MM.1S (cell line): ENCODE data around the gene SPACA7.

ENCODE experiments used
- DNase-seq: peaks from one replicate; pipeline ENCODE4 v3.0.0-alpha.2; 2015
- H2AFZ ChIP-seq: fragments of 300-600 bp; sonication (generic); 2 replicates; pipeline ENCODE4 v1.6.0; 2016; ENCODE audit warnings: antibody characterized with exemption, low read length
- H3F3A ChIP-seq: fragments of 300-600 bp; sonication (generic); 2 replicates; pipeline ENCODE4 v1.6.1; 2016; ENCODE audit warnings: mild to moderate bottlenecking, antibody characterized with exemption, low read length, moderate library complexity, mixed read lengths; ENCODE audit not compliant: insufficient read depth
- H3K27ac ChIP-seq: fragments of 300-600 bp; sonication (generic); 2 replicates; pipeline ENCODE4 v1.5.1; 2016; ENCODE audit warnings: mild to moderate bottlenecking, low read length
- H3K27me3 ChIP-seq: fragments of 300-600 bp; sonication (generic); replicated peaks from 2 replicates; pipeline ENCODE4 v1.6.0; 2016; ENCODE audit warnings: low read length; ENCODE audit not compliant: insufficient read depth
- H3K36me3 ChIP-seq: fragments of 300-600 bp; sonication (generic); replicated peaks from 2 replicates; pipeline ENCODE4 v1.6.1; 2016; ENCODE audit warnings: mild to moderate bottlenecking, low read length, mixed read lengths; ENCODE audit not compliant: insufficient read depth
- H3K4me1 ChIP-seq: fragments of 300-600 bp; sonication (generic); 2 replicates; pipeline ENCODE4 v1.6.1; 2016; ENCODE audit warnings: low read length, mixed read lengths
- H3K4me2 ChIP-seq: fragments of 300-600 bp; sonication (generic); 2 replicates; pipeline ENCODE4 v1.6.0; 2016; ENCODE audit warnings: low read depth, low read length
- H3K4me3 ChIP-seq: fragments of 300-600 bp; sonication (generic); 2 replicates; pipeline ENCODE4 v1.5.1; 2016; ENCODE audit warnings: low read length, mixed read lengths
- H3K79me2 ChIP-seq: fragments of 300-600 bp; sonication (generic); 2 replicates; pipeline ENCODE4 v1.6.1; 2016; ENCODE audit warnings: mixed run types, low read length, mixed read lengths
- H3K9ac ChIP-seq: fragments of 300-600 bp; sonication (generic); 2 replicates; pipeline ENCODE4 v1.6.1; 2016; ENCODE audit warnings: low read length, mixed read lengths
- H3K9me2 ChIP-seq: fragments of 300-600 bp; sonication (generic); replicated peaks from 2 replicates; pipeline ENCODE4 v1.6.1; 2016; ENCODE audit warnings: mild to moderate bottlenecking, low read length, mixed read lengths; ENCODE audit not compliant: insufficient read depth
- H3K9me3 ChIP-seq: fragments of 300-600 bp; sonication (generic); replicated peaks from 2 replicates; pipeline ENCODE4 v1.6.1; 2016; ENCODE audit warnings: mild to moderate bottlenecking, low read length, mixed read lengths; ENCODE audit not compliant: insufficient read depth
- H4K20me1 ChIP-seq: fragments of 300-600 bp; sonication (generic); 2 replicates; pipeline ENCODE4 v1.6.1; 2016; ENCODE audit warnings: mild to moderate bottlenecking, low read length, moderate library complexity, mixed read lengths; ENCODE audit not compliant: insufficient read depth
- EZH2 ChIP-seq: fragments of 300-600 bp; sonication (generic); optimal IDR thresholded peaks from 2 replicates; pipeline ENCODE3; 2017; ENCODE audit warnings: low read depth, mild to moderate bottlenecking, antibody characterized with exemption, low read length, mixed read lengths
- EZH2phosphoT487 ChIP-seq: fragments of 300-600 bp; sonication (generic); IDR thresholded peaks from 2 replicates; pipeline ENCODE4 v1.6.1; 2018; ENCODE audit warnings: antibody characterized with exemption, low read length
- TF ChIP-seq, protein P1 (sequence below): fragments of 300-600 bp; sonication (generic); IDR thresholded peaks from 2 replicates; pipeline ENCODE4 v1.5.1; 2016; ENCODE audit warnings: antibody characterized with exemption, low read length, mixed read lengths

The SPACA7 gene

DNA sequence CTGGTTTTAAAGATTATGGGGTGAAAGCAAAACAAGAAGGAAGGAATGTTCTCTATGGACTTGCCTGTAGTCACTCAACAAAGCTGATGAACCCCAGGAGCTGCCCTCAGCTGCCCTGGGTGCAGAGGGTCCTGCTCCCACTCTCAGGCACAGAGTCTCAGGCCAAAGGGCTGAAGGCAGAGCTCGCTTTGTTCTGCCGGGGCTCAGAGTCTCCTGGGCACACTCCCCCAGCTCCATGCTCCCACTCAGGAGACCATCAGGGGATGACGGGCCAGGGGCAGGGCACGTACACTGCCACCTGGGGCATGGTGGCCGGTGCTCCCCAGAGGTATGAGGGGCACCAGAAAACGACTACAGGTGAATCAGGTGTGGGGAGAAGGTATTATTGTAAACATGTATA is 46.8 kb upstream of the SPACA7 start:
- peaks cover 37% of the 10 kb centered on the region for H3K27me3 ChIP-seq
- no peak overlapping the region for H2AFZ ChIP-seq

GRCh38 chr13:112330066-112330465 is 46.1 kb upstream of the SPACA7 start:
- no peaks in the 10 kb centered on the region for H3K36me3 ChIP-seq
- no peak overlapping the region for H3K9ac ChIP-seq
- TF ChIP-seq, protein P1, sequence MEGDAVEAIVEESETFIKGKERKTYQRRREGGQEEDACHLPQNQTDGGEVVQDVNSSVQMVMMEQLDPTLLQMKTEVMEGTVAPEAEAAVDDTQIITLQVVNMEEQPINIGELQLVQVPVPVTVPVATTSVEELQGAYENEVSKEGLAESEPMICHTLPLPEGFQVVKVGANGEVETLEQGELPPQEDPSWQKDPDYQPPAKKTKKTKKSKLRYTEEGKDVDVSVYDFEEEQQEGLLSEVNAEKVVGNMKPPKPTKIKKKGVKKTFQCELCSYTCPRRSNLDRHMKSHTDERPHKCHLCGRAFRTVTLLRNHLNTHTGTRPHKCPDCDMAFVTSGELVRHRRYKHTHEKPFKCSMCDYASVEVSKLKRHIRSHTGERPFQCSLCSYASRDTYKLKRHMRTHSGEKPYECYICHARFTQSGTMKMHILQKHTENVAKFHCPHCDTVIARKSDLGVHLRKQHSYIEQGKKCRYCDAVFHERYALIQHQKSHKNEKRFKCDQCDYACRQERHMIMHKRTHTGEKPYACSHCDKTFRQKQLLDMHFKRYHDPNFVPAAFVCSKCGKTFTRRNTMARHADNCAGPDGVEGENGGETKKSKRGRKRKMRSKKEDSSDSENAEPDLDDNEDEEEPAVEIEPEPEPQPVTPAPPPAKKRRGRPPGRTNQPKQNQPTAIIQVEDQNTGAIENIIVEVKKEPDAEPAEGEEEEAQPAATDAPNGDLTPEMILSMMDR: no peak
- TF ChIP-seq EZH2phosphoT487 (no peak), EZH2 (no peak)
- H3K9me2 ChIP-seq: no peaks in the 10 kb centered on the region
- no peaks in the 10 kb centered on the region for H3K9me3 ChIP-seq
- no peak overlapping the region for H3K4me3 ChIP-seq
- no peaks in the 10 kb centered on the region for H3K4me1 ChIP-seq
- no peak overlapping the region for H3K4me2 ChIP-seq
- no peak for DNase-seq
- no peak overlapping the region for H3K27ac ChIP-seq
- no peaks in the 10 kb centered on the region for H3K79me2 ChIP-seq
- H3K27me3 ChIP-seq: peaks cover 30% of the 10 kb centered on the region
- no peaks in the 10 kb centered on the region for H3F3A ChIP-seq
- no peaks in the 10 kb centered on the region for H4K20me1 ChIP-seq
- H2AFZ ChIP-seq: no peak overlapping the region

More for the DNA sequence above, 46.8 kb upstream of the SPACA7 start:
- no peak for DNase-seq
- Histone ChIP-seq H3K9ac (no peak overlapping the region), H3K4me3 (no peak overlapping the region), H3K36me3 (no peaks in the 10 kb centered on the region), H3K4me2 (no peak overlapping the region), H3K27ac (no peak overlapping the region), H3F3A (no peaks in the 10 kb centered on the region), H3K9me3 (no peaks in the 10 kb centered on the region), H3K79me2 (no peaks in the 10 kb centered on the region), H3K9me2 (no peaks in the 10 kb centered on the region), H4K20me1 (no peaks in the 10 kb centered on the region), H3K4me1 (no peaks in the 10 kb centered on the region)
- TF ChIP-seq EZH2phosphoT487: no peak
- TF ChIP-seq, protein P1: no peak
- TF ChIP-seq EZH2: no peak

DNA sequence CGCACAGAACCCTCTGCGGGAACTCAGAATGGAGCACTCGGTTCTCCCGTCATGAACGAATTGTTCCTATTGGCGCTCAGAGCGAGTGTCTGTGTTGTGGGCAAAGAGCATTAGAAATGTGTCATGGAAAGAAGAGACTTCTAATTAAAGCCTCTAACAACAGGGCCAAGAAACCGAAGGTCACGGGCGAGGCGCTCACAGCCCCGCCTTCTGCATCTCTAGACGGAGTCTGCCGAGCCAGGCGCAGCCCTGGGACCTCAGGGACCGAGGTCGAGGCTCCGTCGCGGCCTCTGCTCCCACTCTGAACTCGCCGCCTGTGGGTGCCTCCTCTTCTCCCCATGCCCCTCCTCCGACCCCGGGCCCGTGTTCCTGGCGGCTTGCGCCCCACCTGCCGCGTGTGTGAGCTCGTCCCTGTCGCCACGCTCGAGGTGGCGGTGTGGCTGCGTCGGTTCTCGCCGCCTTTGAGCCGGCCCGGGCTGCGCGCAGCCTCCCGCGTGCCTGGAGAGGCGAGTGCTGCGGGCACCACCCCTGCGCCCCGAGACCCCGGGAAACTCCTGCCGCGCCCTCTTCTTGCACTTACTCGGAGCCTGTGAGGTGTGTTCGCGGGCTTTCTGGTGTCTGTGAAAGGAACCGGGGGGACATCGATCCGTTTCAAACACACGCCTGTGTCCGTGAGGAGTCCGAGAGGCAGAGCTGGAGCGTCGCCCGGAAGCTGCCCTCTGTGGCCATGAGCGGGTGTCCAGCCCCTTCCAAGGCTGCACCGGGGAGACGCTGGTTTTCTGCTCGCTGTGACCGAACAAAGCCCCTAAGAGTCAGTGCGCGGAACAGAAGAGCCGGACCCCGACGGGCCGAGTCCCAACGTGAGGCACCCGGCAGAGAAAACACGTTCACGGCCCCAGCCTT is 45.4 kb upstream of the SPACA7 start:
- H3K27me3 ChIP-seq: peaks cover 24% of the 10 kb centered on the region
- H3K9me3 ChIP-seq: no peaks in the 10 kb centered on the region
- H3K9me2 ChIP-seq: no peaks in the 10 kb centered on the region
- TF ChIP-seq, protein P1: no peak
- TF ChIP-seq EZH2phosphoT487: no peak
- TF ChIP-seq EZH2: no peak
- no peaks in the 10 kb centered on the region for H3K4me1 ChIP-seq
- no peaks in the 10 kb centered on the region for H3K79me2 ChIP-seq
- no peak for DNase-seq
- H3K9ac ChIP-seq: no peak overlapping the region
- no peaks in the 10 kb centered on the region for H4K20me1 ChIP-seq
- no peak overlapping the region for H3K27ac ChIP-seq
- no peak overlapping the region for H3K4me3 ChIP-seq
- H2AFZ ChIP-seq: no peak overlapping the region
- no peaks in the 10 kb centered on the region for H3K36me3 ChIP-seq
- no peak overlapping the region for H3K4me2 ChIP-seq
- no peaks in the 10 kb centered on the region for H3F3A ChIP-seq
